ENCODE results near the gene DCLRE1B. TPM values are rescaled to one million over a fixed set of nuclear protein-coding genes. Genes with fewer than 3 reads are reported as not detected.
A peak's percentile ranks its signal among the peaks of the same experiment; 100 is the strongest.

DCLRE1B gene
- total RNA-seq, result 1.4 and 1.5 TPM in 2 replicates

DNA sequence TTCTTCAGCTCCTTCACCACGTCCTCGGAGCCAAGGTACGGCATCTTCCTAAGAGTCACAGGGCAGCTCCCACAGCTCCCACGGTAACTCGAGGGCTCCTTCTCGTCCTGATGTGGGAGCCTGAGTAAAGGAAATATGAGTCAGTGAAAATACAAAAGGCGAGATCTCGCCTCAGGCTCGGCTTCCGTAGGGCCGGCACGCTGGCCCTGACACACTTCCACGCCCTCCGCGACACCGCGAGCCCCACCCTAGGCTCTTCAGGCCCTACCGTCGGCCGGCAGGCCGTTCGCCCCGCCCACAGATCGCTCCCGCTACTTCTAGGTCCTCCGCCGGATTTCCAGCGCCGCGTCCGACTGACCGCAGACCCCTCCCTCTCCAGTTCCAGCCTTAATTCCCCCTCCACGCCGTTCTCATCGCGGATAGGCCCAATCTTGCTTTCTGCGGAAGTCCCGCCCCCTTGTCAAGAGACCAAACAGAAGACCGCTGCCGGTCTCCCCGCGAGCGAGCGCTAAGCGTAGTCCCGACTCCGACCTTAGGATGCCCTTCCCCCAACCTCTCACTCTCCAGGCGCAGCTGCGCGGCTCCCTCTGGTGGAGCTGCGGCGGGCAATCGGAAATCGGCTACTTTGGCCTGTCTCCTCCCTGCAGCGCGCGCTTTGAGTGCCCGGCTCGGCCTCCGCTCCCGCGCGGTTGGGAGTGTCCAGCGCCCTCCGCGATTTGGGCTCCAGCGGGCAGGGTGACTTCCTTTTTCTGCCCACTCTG is at the start of gene DCLRE1B, which contains the start of gene AP4B1:
DCLRE1B (plus strand) TSS at position 653 of the 761 bp plus-strand sequence. CDS start 261 bp downstream, outside the sequence.
AP4B1 (minus strand) TSS at position 126 of the 761 bp plus-strand sequence; CDS start at position 44, 82 bp downstream.
- peak; percentile 100 for DNase-seq (ENCODE audit: low read depth in 2 of 2)

DNA sequence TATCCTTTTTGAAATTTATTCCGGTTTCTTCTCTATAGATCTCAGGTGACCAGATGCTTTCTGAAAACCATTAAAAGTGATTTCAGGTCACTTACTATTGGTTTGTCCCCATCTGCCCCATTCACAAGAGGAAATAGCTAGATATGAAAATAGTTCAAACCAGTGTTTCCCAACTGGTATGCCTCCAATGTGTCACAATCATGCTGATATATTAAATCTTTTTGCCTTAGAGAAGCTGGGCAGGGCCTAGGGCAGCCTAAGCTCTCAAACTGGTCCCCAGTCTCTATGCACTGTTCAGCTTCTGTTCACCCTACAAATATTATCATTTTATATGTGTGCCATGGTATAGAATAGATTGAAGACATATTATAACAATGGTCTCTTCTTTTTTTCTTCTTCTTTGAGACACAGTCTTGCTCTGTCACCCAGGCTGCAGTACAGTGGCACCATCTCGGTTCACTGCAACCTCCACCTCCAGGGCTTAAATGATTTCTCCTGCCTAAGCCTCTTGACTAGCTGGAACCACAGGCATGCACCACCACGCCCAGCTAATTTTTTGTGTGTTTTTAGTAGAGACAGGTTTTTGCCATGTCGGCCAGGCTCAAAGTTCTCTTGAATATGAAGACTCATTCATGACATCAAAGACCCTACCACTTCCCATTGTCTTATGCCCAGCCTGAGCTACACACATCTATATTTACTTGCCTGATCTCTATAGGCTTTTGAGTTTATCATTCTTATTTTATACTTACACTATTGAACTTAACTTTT is 49.3 kb upstream of the DCLRE1B start:
- no peak for DNase-seq (ENCODE audit: low read depth in 2 of 2)

DNA sequence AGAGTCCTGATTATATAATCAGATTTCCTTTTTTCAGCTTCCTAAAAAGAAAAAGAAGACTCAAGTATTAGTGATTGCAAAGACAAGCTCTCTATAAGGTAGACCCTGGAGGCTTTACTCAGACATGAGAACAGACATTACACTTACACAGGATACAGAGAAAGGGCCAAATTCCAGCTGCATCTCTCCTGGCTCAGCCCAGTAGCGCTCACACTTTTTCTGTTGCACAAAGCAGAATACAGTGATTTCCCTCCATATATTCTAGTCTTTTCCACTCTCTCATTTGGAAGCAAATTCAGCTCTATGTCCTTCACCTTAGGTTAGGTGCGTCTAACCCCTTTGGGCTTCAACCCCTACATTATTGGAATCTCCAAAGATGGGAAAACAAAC is 48.7 kb upstream of the DCLRE1B start:
- DNase-seq (ENCODE audit: low read depth in 2 of 2), result no peak

DNA sequence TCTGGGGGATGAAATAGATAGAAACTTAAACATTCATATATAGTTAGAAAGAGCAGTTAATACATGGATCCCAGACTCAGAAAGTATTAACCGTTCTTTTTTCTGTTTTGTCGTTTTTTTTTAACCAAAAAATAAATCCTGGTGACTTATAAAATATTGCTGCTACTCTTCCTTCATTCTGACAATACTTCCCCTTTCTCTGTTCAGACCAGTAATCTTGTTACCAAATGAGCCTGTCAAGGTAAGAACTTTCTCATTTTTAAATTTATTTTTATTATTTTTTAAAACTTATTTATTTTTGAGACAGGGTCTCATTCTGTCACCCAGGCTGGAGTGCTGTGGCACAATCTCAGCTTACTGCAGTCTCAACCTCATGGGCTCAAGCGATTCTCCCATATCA is 47.4 kb upstream of the DCLRE1B start:
- no peak for DNase-seq (ENCODE audit: low read depth in 2 of 2)

DNA sequence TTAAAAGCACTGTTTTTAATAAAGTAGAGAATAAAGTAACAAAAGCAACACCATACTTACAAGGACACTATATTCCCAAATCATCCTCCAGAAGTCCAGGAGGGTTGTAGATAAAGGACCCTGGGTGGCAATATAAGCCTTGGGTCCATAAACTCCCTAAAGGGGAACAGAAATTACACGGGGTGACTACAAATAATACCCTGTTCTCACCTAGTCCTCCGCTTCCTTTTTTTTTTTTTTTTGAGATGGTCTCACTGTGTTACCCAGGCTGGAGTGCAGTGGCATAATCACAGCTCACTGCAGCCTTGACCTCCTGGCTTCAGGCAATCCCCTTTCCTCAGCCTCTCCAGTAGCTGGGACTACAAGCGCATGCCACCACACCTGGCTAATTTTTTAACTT is 46.7 kb upstream of the DCLRE1B start:
- DNase-seq (ENCODE audit: low read depth in 2 of 2), result no peak

DNA sequence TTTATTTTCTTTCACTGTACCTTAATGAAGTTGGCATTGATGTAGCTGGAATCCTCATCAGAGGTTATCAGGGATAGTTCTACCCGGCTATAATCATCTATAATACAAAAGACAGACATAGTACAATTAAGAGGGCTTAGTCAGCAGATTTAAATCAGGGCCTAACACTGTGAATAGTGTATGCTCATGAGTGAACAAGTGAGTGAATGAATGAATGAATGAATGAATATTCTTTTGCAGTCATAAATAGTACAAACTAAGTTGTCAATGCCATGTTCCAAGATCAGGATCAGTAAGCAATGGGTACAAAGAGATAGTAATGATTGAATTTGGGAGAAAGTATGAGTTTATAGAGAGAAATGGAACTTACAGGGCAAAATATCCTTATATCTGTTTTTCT is 46.1 kb upstream of the DCLRE1B start:
- no peak for DNase-seq (ENCODE audit: low read depth in 2 of 2)

DNA sequence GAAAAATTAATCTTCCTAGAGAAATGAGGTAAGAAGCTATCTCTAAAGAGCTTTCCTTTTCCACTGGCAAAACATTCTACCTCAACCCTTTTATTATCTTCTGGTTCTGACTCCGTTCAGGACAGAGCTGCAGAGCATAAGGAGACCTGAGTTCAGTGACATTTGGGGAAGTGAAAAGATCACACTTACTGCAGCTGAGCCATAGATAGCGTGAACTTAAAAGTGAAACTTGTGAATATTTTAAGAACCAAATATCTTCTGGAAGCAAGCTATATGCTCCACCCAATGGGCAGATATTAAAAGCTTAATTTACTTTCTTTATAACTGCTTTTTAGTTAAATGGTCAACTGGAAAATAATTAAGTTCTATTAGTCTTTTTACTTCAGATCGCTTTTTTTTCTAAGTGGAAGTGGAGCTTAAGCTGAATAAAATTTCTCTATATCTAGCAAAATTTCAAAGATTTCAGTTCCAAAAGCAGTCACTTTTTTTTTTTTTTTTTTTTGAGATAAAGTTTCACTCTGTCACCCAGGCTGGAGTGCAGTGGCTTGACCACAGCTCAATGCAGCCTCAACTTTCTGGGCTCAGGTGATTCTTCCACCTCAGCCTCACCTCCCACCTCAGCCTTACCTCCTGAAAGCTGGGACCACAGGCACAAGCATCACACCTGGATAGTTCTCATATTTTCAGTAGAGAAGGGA is 45.5 kb upstream of the DCLRE1B start:
- peak in 1 of 2 donors; percentile 13 for DNase-seq (ENCODE audit: low read depth in 2 of 2)

DNA sequence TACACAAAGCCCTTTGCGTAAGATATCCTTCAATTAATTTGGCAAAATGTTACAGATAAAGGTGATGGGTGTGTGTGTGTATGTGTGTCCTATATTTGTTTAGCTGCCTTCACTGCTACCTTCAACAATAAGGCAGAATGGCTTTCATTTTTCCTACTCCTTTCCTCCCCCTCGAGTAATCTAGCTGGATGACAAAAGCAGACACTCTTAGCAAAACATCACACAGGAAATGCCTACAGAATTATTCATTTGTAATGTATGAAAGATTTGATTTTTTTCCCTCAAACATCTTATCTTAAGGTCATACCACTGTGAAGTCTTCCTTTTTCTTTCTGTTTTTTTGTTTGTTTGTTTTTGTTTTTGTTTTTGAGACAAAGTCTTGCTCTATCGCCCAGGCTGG is 44.2 kb upstream of the DCLRE1B start:
- peak; percentile 19 to 83 for DNase-seq (ENCODE audit: low read depth in 2 of 2)

DNA sequence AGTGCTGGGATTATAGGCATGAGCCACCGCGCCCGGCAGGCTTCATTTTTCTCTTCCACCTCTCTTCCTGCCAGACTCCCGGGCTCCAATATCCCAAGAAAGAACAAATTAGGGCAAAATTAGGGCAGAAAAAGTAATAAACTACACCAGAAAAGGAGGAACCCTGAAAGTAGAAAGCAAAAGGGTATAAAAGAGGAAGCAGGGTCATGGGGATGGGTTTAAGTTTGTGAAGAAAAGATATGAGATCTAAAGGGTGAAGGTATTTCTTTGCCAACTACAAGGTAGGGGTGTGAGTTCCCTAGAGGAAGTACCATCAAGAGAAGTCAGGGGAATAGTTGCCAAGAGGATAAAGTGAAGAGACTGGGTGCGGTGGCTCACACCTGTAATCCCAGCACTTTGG is 43.5 kb upstream of the DCLRE1B start:
- no peak for DNase-seq (ENCODE audit: low read depth in 2 of 2)

DNA sequence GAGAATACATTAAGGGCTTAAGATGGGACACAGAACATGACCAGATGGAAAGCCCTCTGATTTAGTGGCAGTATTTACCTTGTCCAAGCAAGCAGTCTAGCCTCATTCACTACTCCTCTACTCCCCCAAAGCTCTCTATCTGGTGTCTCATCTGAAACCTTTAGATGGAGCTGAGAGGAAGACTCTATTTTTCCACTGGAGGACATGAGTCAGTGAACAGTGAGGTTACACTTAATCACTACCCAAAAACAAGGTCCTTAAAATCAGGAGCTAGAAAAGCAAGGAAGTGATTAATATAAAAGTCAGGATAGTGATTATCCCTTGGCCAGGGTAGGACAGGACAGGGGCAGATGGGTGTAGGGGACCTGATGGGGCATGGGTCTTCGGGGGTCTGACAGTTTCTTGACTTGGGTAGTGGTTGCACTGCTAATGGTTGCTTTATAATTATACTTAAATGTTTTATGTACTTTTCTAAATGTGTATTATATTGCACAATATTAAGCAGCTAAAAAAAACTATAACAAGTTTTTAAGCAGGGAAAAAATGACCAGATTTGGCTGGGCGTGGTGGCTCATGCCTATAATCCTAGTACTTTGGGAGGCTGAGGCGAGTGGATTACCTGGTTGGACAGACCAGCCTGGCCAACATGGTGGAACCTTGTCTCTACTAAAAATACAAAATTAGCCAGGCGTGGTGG is 36.6 kb upstream of the DCLRE1B start:
- peak in 1 of 2 donors; percentile 66 for DNase-seq (ENCODE audit: low read depth in 2 of 2)

DNA sequence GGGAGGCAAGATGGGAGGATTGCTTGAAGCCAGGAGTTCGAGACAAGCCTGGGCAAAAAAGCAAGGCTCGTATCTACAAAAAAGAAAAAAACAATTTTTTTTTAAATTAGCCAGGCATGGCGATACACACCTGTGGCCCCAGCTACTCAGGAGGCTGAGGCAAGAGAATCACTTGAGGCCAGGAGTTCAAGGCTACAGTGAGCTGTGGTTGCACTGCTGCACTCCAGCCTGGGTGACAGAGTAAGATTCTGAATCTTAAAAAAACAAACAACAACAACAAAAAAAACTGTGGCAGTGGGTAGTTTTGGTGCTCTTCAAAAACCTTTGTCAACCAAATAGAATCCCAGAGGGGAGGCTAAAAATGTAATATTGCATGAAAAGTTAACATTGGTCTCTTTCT is 34.3 kb upstream of the DCLRE1B start:
- DNase-seq (ENCODE audit: low read depth in 2 of 2), result no peak

DNA sequence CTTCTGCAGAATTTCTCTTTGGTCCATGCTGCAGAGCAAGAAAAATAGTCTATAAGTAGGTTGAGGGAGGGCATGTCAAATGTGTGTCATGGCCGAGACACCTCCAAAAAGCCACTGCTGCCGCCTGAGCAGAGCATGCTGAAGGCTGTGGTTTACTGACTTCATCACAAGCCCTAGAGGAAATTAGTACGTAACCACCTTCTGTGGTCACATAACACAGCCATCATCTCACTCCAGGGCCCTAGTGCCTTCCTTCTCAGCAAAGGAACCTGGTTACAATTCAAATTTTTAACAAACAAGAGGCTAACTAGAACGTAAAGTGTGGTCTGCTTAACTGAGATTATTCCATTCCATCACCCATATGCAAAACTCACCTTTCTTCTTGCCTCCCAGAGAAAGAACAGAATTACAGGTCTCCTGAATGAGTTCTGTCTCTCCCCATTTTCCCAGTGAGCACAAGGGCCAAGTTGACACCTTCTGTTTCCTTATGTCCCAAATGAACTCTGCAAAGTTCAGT is 33.5 kb upstream of the DCLRE1B start, which contains the start of gene PTPN22:
PTPN22 (minus strand) TSS at position 116 of the 517 bp plus-strand sequence.
- DNase-seq (ENCODE audit: low read depth in 2 of 2), result peak in 1 of 2 donors; percentile 72

DNA sequence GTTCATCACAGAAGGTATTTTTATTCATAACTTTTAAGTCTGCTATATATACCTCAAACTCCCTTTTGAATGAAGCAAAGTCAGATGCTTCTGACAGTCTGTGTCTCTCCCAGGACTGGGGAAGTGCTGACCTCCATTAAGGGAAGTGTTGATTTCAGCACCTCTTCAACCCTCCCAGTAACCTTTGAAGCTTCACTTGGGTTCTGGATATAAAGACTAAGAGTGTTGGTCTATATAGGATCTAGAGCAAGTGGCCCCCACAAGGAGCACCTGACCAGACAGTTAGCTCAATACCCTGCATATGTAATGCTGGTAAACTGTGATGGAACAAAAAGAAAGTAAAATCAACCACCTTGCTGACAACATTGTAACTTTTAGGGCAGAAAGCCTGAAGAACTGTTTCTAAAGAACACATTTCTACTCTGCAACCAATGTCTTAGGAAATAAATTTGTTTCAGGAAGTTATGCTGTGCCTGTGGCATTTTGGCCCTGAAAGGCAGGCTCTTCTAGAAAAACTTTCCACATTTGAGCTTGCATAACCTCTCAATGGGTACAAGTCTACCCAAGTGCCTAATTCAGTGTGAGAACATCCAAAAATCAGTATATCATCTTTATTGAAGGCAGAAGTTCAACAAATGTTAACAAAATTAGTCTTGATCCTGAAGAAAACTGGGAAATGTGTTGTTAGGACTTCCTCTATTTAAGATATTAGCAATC is 32.7 kb upstream of the DCLRE1B start:
- DNase-seq (ENCODE audit: low read depth in 2 of 2), result peak in 1 of 2 donors; percentile 6

DNA sequence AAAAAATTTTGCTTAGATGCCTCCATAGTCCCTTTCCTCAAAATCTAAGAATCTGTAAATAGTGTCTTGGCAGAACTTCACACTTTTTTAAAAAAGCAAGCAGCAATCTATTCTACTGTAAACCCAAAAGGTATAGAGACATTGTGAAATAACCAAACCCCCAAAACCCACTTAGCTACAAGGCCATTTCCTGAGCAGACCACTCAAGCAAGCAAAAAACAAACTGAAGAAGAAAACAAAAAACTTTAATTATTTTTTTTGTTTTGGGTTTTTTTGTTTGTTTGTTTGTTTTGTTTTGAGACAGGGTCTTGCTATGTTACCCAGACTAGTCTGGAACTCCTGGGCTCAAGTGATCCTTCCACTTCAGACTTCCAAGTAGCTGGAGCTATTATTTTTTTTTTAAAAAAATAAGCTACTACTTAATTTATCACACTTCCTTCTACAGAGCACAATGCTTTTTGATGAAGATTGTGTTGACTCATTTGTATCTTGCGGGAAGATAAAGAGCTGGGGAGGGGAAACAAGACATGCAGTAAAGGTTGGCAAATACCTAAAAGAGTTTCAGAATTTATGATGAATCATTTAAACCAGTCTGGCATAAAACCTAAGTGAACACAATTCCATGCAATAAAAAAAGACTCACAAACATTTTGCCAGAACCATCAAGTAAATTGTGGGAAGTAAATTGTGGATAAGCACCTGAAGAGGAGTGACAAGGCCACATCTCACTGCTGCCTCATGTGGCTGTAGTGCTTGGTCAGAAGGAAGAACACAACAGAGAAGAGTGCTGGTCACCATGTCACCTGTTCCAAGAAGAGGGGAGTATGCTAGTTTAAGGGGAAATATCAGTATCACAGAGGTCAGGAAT is 30.9 kb upstream of the DCLRE1B start:
- DNase-seq (ENCODE audit: low read depth in 2 of 2), result peak; percentile 4 to 33

DNA sequence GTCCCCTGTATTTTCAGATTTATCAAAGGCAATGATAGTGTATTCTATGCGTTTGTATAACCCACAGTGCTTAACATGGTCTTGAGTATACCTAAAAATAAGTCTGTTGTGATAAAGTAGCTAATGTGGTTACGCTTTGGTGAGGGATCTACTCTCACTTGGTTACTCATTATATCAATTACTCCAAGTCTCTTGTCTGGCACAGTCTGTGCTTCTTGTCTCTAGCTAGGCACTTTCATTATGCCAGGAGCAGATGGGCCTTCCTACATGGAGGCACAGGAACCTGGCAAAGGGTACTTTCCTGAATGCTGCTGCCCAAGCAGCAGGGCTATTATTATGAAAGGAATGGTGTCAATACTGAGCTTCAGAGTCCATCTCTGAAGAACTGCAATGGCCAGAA is 29.4 kb upstream of the DCLRE1B start:
- no peak for DNase-seq (ENCODE audit: low read depth in 2 of 2)

DNA sequence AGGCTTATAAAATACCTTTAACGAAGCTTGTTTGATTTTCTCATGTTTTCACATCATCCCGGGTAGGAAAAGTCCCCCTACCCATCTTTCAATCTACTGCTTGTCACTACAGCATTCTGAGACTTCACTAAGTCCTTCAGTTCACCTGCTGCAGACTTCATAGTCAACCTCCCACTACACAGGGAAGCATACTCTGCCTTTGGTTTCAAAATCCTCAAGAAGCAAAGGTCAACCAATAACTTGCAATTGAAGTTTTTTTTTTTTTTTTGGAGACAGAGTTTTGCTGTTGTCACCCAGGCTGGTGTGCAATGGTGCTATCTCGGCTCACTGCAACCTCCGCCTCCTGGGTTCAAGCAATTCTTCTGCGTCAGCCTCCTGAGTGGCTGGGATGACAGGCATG is 28.9 kb upstream of the DCLRE1B start:
- DNase-seq (ENCODE audit: low read depth in 2 of 2), result no peak

DNA sequence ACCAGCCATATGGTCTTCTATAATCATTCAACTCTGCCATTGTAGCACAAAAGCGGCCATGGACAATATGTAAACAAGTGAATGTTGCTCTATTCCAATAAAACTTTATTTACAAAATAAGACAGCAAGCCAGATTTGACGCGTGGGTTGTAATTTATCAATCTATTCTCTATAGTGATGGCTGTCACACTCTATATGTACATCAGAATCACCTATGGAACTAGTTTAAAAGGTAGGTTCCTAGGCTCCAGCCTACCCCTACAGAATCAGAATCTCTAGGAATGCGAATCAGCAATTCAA is 25.4 kb upstream of the DCLRE1B start:
- DNase-seq (ENCODE audit: low read depth in 2 of 2), result no peak

DNA sequence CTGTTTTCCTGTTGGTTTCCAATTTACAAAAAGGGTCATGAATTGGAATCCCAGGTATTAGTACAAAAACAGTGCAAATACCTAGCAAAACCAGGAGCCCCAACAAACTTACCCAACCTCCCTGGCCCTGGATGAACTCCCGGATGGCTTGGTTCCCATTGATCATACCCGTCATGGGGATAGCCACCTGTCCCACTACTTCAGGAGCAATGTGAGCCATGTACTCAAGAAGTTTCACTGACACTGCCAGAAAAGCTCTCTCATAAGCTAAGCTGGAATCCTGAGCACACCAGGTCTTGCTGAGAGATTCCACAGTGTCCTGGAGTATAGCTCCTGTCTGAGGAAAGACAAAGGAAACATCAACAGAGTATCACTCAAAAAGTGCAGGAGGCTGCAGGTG is 23.5 kb upstream of the DCLRE1B start:
- DNase-seq (ENCODE audit: low read depth in 2 of 2), result no peak

All from lung microvascular endothelial cell (primary cell).